ENCODE data around the gene TOE1. TPM values are rescaled to one million over a fixed set of nuclear protein-coding genes. Genes with fewer than 3 reads are reported as not detected.

TOE1 gene
- total and polyA plus RNA-seq, 9 of the 15 experiments (the other 6 are each of a cell fraction or from before 2014, with no cell fraction given) = 32.1 to 85.7 (median 38.0) TPM

- TF ChIP-seq ZBTB43 (CRISPR knock-in tag; IDR thresholded peaks at IDR 0.05) (0 out of 2 replicates have a peak, but pooled peaks have one; percentile 63), MAX (CRISPR knock-in tag; IDR thresholded peaks at IDR 0.05) (peak; percentile 86), HNRNPLL (IDR thresholded peaks at IDR 0.05; ENCODE audit: low read depth, low read length, poor library complexity, severe bottlenecking) (peak; percentile 79), ADNP (tag; IDR thresholded peaks at IDR 0.05) (no peak), STAT6 (CRISPR knock-in tag; IDR thresholded peaks at IDR 0.05) (0 out of 2 replicates have a peak, but pooled peaks have one; percentile 88), POU5F1 (IDR thresholded peaks at IDR 0.05; ENCODE audit: borderline replicate concordance, low read depth, low read length, partially characterized antibody) (no peak), MCM7 (IDR thresholded peaks at IDR 0.05) (no peak), ZC3H4 (CRISPR knock-in tag; IDR thresholded peaks at IDR 0.05; ENCODE audit: borderline replicate concordance) (no peak), MAFF (IDR thresholded peaks at IDR 0.05; ENCODE audit: low read length) (no peak), ZNF253 (CRISPR knock-in tag; conservative IDR thresholded peaks at IDR 0.05) (no peak), RBM34 (IDR thresholded peaks at IDR 0.05; ENCODE audit: borderline replicate concordance, insufficient read depth, low read length) (no peak), NCOA1 (IDR thresholded peaks at IDR 0.05; ENCODE audit: low read depth) (0 out of 2 replicates have a peak, but pooled peaks have one; percentile 38), BDP1 (IDR thresholded peaks at IDR 0.05; ENCODE audit: insufficient read depth, insufficient read length) (no peak), ARID2 (IDR thresholded peaks at IDR 0.05) (no peak), NBN (IDR thresholded peaks at IDR 0.05; ENCODE audit: low read depth) (no peak; the same call in 1 of the 2 replicates), NFIC (IDR thresholded peaks at IDR 0.05) (peak; percentile 95), GTF2F1 (IDR thresholded peaks at IDR 0.05; ENCODE audit: low read depth, low read length) (peak; percentile 85), KLF6 (CRISPR knock-in tag; IDR thresholded peaks at IDR 0.05; ENCODE audit: borderline replicate concordance) (no peak), MTF1 (CRISPR knock-in tag; IDR thresholded peaks at IDR 0.05; ENCODE audit: borderline replicate concordance) (no peak), FOXK2 (conservative IDR thresholded peaks at IDR 0.05 in 1 of 2, IDR thresholded peaks at IDR 0.05 in 1 of 2; ENCODE audit: low read depth in 2 of 2) (no peak; a peak in 1 of 4 replicates), ZKSCAN3 (CRISPR knock-in tag; IDR thresholded peaks at IDR 0.05) (no peak), PTTG1 (tag; IDR thresholded peaks at IDR 0.05; ENCODE audit: low read depth) (no peak), PKNOX1 (IDR thresholded peaks at IDR 0.05) (peak; percentile 70), SMARCB1 (IDR thresholded peaks at IDR 0.05; ENCODE audit: insufficient read length, low read depth) (no peak)
Observed at GRCh38 chr1:45339789-45340558, at the start of gene TOE1, which contains the start of gene MUTYH (continued).

Measured in K562 (cell line).